ENCODE results near the gene CNTN6. TPM values are rescaled to one million over a fixed set of nuclear protein-coding genes. Genes with fewer than 3 reads are reported as not detected.

Gene CNTN6
- polyA plus RNA-seq, 2 of the 4 experiments (the other 2 are of a cell fraction): not detected

- ATAC-seq: no peak
- no peak for TF ChIP-seq EP300 (IDR thresholded peaks at IDR 0.05)
- no peak for TF ChIP-seq ESRRA (IDR thresholded peaks at IDR 0.05; ENCODE audit: borderline replicate concordance, low read length)
- TF ChIP-seq, protein P1, sequence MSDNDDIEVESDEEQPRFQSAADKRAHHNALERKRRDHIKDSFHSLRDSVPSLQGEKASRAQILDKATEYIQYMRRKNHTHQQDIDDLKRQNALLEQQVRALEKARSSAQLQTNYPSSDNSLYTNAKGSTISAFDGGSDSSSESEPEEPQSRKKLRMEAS (IDR thresholded peaks at IDR 0.05): no peak
- TF ChIP-seq MAZ (IDR thresholded peaks at IDR 0.05; ENCODE audit: borderline replicate concordance, low read depth, low read length): no peak
- no peak for TF ChIP-seq ATOH8 (CRISPR knock-in tag; IDR thresholded peaks at IDR 0.05; ENCODE audit: low read depth)
- TF ChIP-seq HEYL (CRISPR knock-in tag; IDR thresholded peaks at IDR 0.05): no peak
- no peak for TF ChIP-seq CEBPB (IDR thresholded peaks at IDR 0.05)
- no peak for TF ChIP-seq TFCP2L1 (CRISPR knock-in tag; IDR thresholded peaks at IDR 0.05)
- no peak for TF ChIP-seq PBX3 (IDR thresholded peaks at IDR 0.05)
- TF ChIP-seq EHF (CRISPR knock-in tag; IDR thresholded peaks at IDR 0.05): no peak
- TF ChIP-seq RCOR1 (IDR thresholded peaks at IDR 0.05; ENCODE audit: low read depth, low read length): no peak
- TF ChIP-seq SREBF2 (IDR thresholded peaks at IDR 0.05): no peak
- TF ChIP-seq, protein P2, sequence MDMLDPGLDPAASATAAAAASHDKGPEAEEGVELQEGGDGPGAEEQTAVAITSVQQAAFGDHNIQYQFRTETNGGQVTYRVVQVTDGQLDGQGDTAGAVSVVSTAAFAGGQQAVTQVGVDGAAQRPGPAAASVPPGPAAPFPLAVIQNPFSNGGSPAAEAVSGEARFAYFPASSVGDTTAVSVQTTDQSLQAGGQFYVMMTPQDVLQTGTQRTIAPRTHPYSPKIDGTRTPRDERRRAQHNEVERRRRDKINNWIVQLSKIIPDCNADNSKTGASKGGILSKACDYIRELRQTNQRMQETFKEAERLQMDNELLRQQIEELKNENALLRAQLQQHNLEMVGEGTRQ (IDR thresholded peaks at IDR 0.05): no peak
- TF ChIP-seq, protein P3, sequence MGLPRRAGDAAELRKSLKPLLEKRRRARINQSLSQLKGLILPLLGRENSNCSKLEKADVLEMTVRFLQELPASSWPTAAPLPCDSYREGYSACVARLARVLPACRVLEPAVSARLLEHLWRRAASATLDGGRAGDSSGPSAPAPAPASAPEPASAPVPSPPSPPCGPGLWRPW (IDR thresholded peaks at IDR 0.05): no peak
- no peak for TF ChIP-seq CBX2 (IDR thresholded peaks at IDR 0.05; ENCODE audit: borderline replicate concordance, low read depth)
- FAIRE-seq: no peak
- no peak for DNase-seq (ENCODE audit: low read depth in 1 of 2, low spot score in 1 of 2)
- Histone ChIP-seq H3K4me3 (no peak overlapping the region), H3K4me1 (no peaks in the 10 kb centered on the region), H3K4me2 (no peak overlapping the region), H3K27ac (no peak overlapping the region), H3K9me3 (no peaks in the 10 kb centered on the region)
- 0% methylated on average over 2 of the region's 2 CpGs for WGBS (ENCODE audit: missing lambda C conversion rate)
- CTCF ChIA-PET: interaction anchor here (0.6 to 1.0 kb wide), 2 partner anchors 8 to 82 kb away, joined by 3 read pairs; no protein-coding TSS in a partner anchor
- POLR2A ChIA-PET: no interaction called here
Measured at GRCh38 chr3:1374471-1374870, 281.6 kb downstream of the CNTN6 start.

- DNase-seq (ENCODE audit: low read depth in 1 of 2, low spot score in 1 of 2) (no peak), ATAC-seq (no peak), FAIRE-seq (no peak)
- Histone ChIP-seq H3K4me1 (no peaks in the 10 kb centered on the region), H3K9me3 (0 out of 3 replicates have a peak, but pooled peaks cover 2% of the 10 kb centered on the region), H3K4me2 (no peak overlapping the region), H3K4me3 (no peak overlapping the region), H3K27ac (no peak overlapping the region)
- POLR2A ChIA-PET: no interaction called here
- 3% methylated on average over 1 of the region's 1 CpG for WGBS (ENCODE audit: missing lambda C conversion rate)
- TF ChIP-seq NR3C1 (IDR thresholded peaks at IDR 0.05) (no peak), POLR2AphosphoS2 (conservative IDR thresholded peaks at IDR 0.05; ENCODE audit: low read length) (no peak), NPAS2 (CRISPR knock-in tag; IDR thresholded peaks at IDR 0.05; ENCODE audit: borderline replicate concordance) (no peak), RFX5 (IDR thresholded peaks at IDR 0.05) (no peak), CHD2 (IDR thresholded peaks at IDR 0.05; ENCODE audit: low read length, partially characterized antibody) (no peak), POLR2A (IDR thresholded peaks at IDR 0.05; ENCODE audit: low read length) (no peak), E2F6 (IDR thresholded peaks at IDR 0.05; ENCODE audit: borderline replicate concordance, low read depth) (no peak), ZSCAN20 (CRISPR knock-in tag; IDR thresholded peaks at IDR 0.05) (no peak), JUN (IDR thresholded peaks at IDR 0.05) (no peak), ZNF302 (CRISPR knock-in tag; IDR thresholded peaks at IDR 0.05) (no peak), ATOH8 (CRISPR knock-in tag; IDR thresholded peaks at IDR 0.05; ENCODE audit: low read depth) (no peak), SREBF2 (IDR thresholded peaks at IDR 0.05) (no peak), CBX8 (IDR thresholded peaks at IDR 0.05) (no peak)
- CTCF ChIA-PET: interaction anchor here (0.6 to 1.0 kb wide), 2 partner anchors 9 to 165 kb away, joined by 3 read pairs; no protein-coding TSS in a partner anchor
Measured at GRCh38 chr3:1375145-1375544, 282.3 kb downstream of the CNTN6 start.
